ENCODE measurements around the gene MAPK4.
A peak's percentile ranks its signal among the peaks of the same experiment; 100 is the strongest.

Gene MAPK4

GRCh38 chr18:50658601-50659000 is 98.7 kb downstream of the MAPK4 start:
- TF ChIP-seq CTCF (IDR thresholded peaks at IDR 0.05; ENCODE audit: low read depth, low read length, missing control alignments): no peak
- H3K4me3 ChIP-seq (replicated peaks; ENCODE audit: low read depth, low read length): no peak overlapping the region
- no peak for DNase-seq (ENCODE audit: extremely low read depth, low read depth)

DNA sequence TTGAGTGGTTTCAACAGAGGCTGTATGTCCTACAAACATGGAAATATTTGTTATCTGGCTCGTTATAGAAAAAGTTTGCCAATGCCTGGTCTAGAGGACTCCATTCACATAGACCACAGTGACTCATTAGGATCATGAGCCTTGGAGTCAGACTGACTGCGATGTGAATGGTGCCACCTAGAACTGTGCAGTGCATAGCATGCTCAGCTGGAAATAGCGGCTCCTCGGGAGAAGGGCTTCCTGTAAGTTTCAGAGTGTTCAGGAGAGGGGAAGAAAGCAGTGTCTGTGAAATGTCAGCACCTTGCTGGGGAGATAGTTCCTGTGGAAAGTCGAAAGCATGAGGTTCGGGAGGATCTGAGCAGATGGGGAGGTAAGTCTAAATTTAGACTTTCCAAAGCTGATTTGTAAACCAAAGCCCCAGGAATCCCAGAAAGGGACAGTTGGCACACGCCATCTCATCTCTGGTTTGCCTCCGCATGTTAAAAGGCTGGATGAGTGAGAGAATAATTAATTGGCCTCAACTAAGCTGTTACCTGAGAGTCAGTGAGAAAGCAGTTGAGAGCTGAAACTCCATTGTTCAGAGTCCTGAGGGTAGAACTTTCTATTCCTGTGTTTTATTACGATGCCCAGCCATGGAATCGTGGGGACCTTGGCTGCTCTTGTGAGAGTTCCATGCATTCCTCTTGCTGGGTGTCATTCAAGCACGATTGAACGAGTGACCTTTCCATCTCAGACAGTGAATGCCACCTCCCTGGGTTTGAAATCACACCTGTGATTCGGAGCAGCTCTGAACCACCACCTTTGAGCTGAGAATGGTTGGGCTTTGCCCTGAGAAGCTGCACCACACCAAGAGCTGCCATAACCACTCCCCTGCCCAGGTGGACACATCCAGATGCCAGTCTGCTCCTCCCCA is 99.5 kb downstream of the MAPK4 start:
- DNase-seq (ENCODE audit: extremely low read depth, low read depth): no peak
- no peak for TF ChIP-seq CTCF (IDR thresholded peaks at IDR 0.05; ENCODE audit: low read depth, low read length, missing control alignments)
- H3K4me3 ChIP-seq (replicated peaks; ENCODE audit: low read depth, low read length): no peak overlapping the region

DNA sequence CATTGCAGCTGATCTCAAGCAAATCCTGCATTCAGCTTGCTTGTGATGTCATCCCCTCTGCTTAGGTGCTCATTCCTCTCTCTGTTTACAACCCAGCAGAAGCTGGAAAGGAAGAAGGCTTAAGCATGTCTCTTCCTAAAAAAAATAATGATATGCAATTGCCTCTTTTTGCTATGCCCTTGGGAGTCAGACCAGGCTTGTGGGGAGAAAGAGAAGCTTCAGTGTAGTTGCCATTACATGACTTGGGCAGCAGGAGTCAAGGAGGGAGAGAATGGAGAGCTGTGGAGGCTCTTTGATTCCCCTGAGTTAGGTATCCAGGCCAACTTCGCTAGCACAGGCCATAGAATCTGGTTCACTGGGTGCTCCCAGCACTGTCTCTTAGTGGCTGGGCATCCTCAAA is 101.1 kb downstream of the MAPK4 start:
- DNase-seq (ENCODE audit: extremely low read depth, low read depth): no peak
- TF ChIP-seq CTCF (IDR thresholded peaks at IDR 0.05; ENCODE audit: low read depth, low read length, missing control alignments): no peak
- no peak overlapping the region for H3K4me3 ChIP-seq (replicated peaks; ENCODE audit: low read depth, low read length)

- DNase-seq (ENCODE audit: extremely low read depth, low read depth): no peak
Measured at GRCh38 chr18:50662177-50662576, 102.3 kb downstream of the MAPK4 start.

GRCh38 chr18:50662775-50663383 is 103.0 kb downstream of the MAPK4 start:
- DNase-seq (ENCODE audit: extremely low read depth, low read depth): no peak
- no peak for TF ChIP-seq CTCF (IDR thresholded peaks at IDR 0.05; ENCODE audit: low read depth, low read length, missing control alignments)
- H3K4me3 ChIP-seq (replicated peaks; ENCODE audit: low read depth, low read length): no peak overlapping the region

More at GRCh38 chr18:50662177-50662576, 102.3 kb downstream of the MAPK4 start:
- H3K4me3 ChIP-seq (replicated peaks; ENCODE audit: low read depth, low read length): no peak overlapping the region
- peak; percentile 45 for TF ChIP-seq CTCF (IDR thresholded peaks at IDR 0.05; ENCODE audit: low read depth, low read length, missing control alignments)

DNA sequence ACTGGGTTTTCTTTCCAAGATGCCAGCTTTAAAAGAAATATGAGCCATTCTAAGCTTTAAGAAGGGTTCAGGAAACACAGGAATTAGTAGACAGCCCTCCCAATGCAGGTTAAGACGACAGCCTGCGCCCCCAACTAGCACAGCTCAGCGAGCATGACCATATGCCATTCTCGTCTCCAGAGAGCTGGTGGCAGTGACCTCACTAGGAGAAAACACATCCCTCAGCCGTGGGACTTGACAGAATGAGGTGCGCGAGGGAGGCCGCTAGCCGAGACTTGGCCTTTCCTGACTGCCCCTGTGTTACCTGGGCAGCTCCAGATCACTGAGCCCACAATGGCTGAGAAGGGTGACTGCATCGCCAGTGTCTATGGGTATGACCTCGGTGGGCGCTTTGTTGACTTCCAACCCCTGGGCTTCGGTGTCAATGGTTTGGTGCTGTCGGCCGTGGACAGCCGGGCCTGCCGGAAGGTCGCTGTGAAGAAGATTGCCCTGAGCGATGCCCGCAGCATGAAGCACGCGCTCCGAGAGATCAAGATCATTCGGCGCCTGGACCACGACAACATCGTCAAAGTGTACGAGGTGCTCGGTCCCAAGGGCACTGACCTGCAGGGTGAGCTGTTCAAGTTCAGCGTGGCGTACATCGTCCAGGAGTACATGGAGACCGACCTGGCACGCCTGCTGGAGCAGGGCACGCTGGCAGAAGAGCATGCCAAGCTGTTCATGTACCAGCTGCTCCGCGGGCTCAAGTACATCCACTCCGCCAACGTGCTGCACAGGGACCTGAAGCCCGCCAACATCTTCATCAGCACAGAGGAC is 103.9 kb downstream of the MAPK4 start:
- H3K4me3 ChIP-seq (replicated peaks; ENCODE audit: low read depth, low read length): no peak overlapping the region
- TF ChIP-seq CTCF (IDR thresholded peaks at IDR 0.05; ENCODE audit: low read depth, low read length, missing control alignments): no peak
- no peak for DNase-seq (ENCODE audit: extremely low read depth, low read depth)

All from HFF-Myc (cell line).